Mesenchymal stem cell (in vitro differentiated cells and primary cell): ENCODE measurements around the gene RYR1.
"Not testable (repeated sequence)": the region's sequence is repeated elsewhere in the genome, so short reads cannot be mapped to it uniquely, and the experiment has no call there.

Experiments used
- DNase-seq: peaks from one replicate; pipeline ENCODE4 v3.0.0-alpha.2; 2013
- H2AFZ ChIP-seq: one replicate; pipeline ENCODE4 v1.6.1; 2013; ENCODE audit warnings: low read depth, mild to moderate bottlenecking, control low read depth, inconsistent platforms, low read length, moderate library complexity
- H2AK5ac ChIP-seq: 2 replicates; pipeline ENCODE4 v1.6.1; 2013; ENCODE audit warnings: low read length, moderate library complexity, mild to moderate bottlenecking, inconsistent platforms; ENCODE audit not compliant: severe bottlenecking
- H2BK120ac ChIP-seq: one replicate; pipeline ENCODE4 v1.6.1; 2013; ENCODE audit warnings: low read depth, mild to moderate bottlenecking, inconsistent platforms, low read length, moderate library complexity
- H2BK12ac ChIP-seq, 2 experiments: one replicate each; pipeline ENCODE4 v1.6.1; 2013; ENCODE audit warnings: inconsistent platforms in 2 of 2, low read length in 2 of 2, mild to moderate bottlenecking in 2 of 2, moderate library complexity in 2 of 2, control low read depth in 1 of 2
- H2BK15ac ChIP-seq: one replicate; pipeline ENCODE4 v1.6.1; 2013; ENCODE audit warnings: mild to moderate bottlenecking, low read depth, inconsistent platforms; ENCODE audit not compliant: poor library complexity, severe bottlenecking
- H2BK5ac ChIP-seq: 2 replicates; pipeline ENCODE4 v1.6.1; 2013; ENCODE audit warnings: low read depth, mild to moderate bottlenecking, low read length, control low read depth, inconsistent platforms; ENCODE audit not compliant: poor library complexity, severe bottlenecking
- H3K14ac ChIP-seq, 2 experiments: one replicate each; pipeline ENCODE4 v1.6.1; 2013; ENCODE audit warnings: inconsistent platforms in 2 of 2, low read length in 2 of 2, control low read depth in 1 of 2, mild to moderate bottlenecking in 1 of 2, moderate library complexity in 1 of 2
- H3K18ac ChIP-seq, 2 experiments: one replicate each; pipeline ENCODE4 v1.6.1; 2013; ENCODE audit warnings: inconsistent platforms in 2 of 2, low read length in 2 of 2, control low read depth in 1 of 2, low read depth in 1 of 2, mild to moderate bottlenecking in 1 of 2
- H3K23ac ChIP-seq, 2 experiments: one replicate each; pipeline ENCODE4 v1.6.1; 2013; ENCODE audit warnings: inconsistent platforms in 2 of 2, low read length in 2 of 2, mild to moderate bottlenecking in 2 of 2, moderate library complexity in 2 of 2, control low read depth in 1 of 2
- H3K27ac ChIP-seq: 2 replicates; pipeline ENCODE4 v1.5.1; 2013; ENCODE audit warnings: mild to moderate bottlenecking, moderate library complexity, low read length, control low read depth, inconsistent platforms; ENCODE audit not compliant: poor library complexity, severe bottlenecking
- H3K27me3 ChIP-seq, 2 experiments: 2 replicates each; pipeline versions ENCODE4 v1.6.1 to v1.7.0; 2013; ENCODE audit warnings: low read length in 2 of 2, mild to moderate bottlenecking in 2 of 2, moderate library complexity in 2 of 2, control low read depth in 1 of 2, inconsistent platforms in 1 of 2; ENCODE audit not compliant: control insufficient read depth in 1 of 2, insufficient read depth in 1 of 2
- H3K36me3 ChIP-seq, 2 experiments: 2 replicates each; pipeline versions ENCODE4 v1.6.1 to v1.7.0; 2013; ENCODE audit warnings: low read length in 2 of 2, control low read depth in 1 of 2, inconsistent platforms in 1 of 2, low read depth in 1 of 2, mild to moderate bottlenecking in 1 of 2; ENCODE audit not compliant: insufficient read depth in 2 of 2, control insufficient read depth in 1 of 2
- H3K4ac ChIP-seq, 2 experiments: one replicate each; pipeline ENCODE4 v1.6.1; 2013; ENCODE audit warnings: inconsistent platforms in 2 of 2, low read length in 2 of 2, mild to moderate bottlenecking in 2 of 2, moderate library complexity in 2 of 2, control low read depth in 1 of 2, low read depth in 1 of 2
- H3K4me1 ChIP-seq: 2 replicates; pipeline ENCODE4 v1.6.1; 2013; ENCODE audit warnings: low read depth, low read length, control low read depth; ENCODE audit not compliant: control insufficient read depth, insufficient read depth
- H3K4me2 ChIP-seq: 2 replicates; pipeline ENCODE4 v1.6.1; 2013; ENCODE audit warnings: low read length, mild to moderate bottlenecking, inconsistent platforms; ENCODE audit not compliant: poor library complexity, severe bottlenecking
- H3K4me3 ChIP-seq, 2 experiments: 2 replicates each; pipeline versions ENCODE4 v1.5.1 to v1.7.0; 2013; ENCODE audit warnings: low read length in 2 of 2, mild to moderate bottlenecking in 2 of 2, control low read depth in 1 of 2, low read depth in 1 of 2; ENCODE audit not compliant: insufficient read depth in 1 of 2
- H3K79me1 ChIP-seq: replicated peaks from 2 replicates; pipeline ENCODE4 v1.6.1; 2013; ENCODE audit warnings: mild to moderate bottlenecking, control low read depth, low read length, inconsistent platforms; ENCODE audit not compliant: poor library complexity, severe bottlenecking
- H3K9ac ChIP-seq: 2 replicates; pipeline ENCODE4 v1.7.0; 2013; ENCODE audit warnings: mild to moderate bottlenecking, low read length, moderate library complexity
- H3K9me3 ChIP-seq: 2 replicates; pipeline ENCODE4 v1.7.0; 2013; ENCODE audit warnings: mild to moderate bottlenecking, low read length; ENCODE audit not compliant: control insufficient read depth
- H4K8ac ChIP-seq: one replicate; pipeline ENCODE4 v1.6.1; 2013; ENCODE audit warnings: inconsistent platforms, mild to moderate bottlenecking, low read length, moderate library complexity
- H4K91ac ChIP-seq: one replicate; pipeline ENCODE4 v1.6.1; 2013; ENCODE audit warnings: mild to moderate bottlenecking, low read length, inconsistent platforms
- WGBS: methylation state at CpG from one replicate; pipeline ENCODE4 v1.1.7; 2013; ENCODE audit warnings: mixed read lengths; 5-methylcytosine and 5-hydroxymethylcytosine counted together

RYR1 gene

GRCh38 chr19:38556521-38557174 is 123.2 kb downstream of the RYR1 start:
- Histone ChIP-seq H2AK5ac (no peak overlapping the region), H4K91ac (no peak overlapping the region), H3K27me3 (peaks cover 0 to 10% of the 10 kb centered on the region in 2 experiments), H4K8ac (no peak overlapping the region), H3K14ac (no peak overlapping the region), H3K23ac (no peak overlapping the region), H3K9me3 (no peaks in the 10 kb centered on the region), H3K9ac (no peak overlapping the region), H2BK5ac (no peak overlapping the region), H3K79me1 (no peaks in the 10 kb centered on the region), H3K4me3 (no peak overlapping the region), H3K27ac (no peak overlapping the region), H2BK12ac (no peak overlapping the region), H2BK120ac (no peak overlapping the region), H3K4me2 (no peak overlapping the region), H3K36me3 (no peaks in the 10 kb centered on the region), H2AFZ (no peak overlapping the region), H3K18ac (no peak overlapping the region), H3K4ac (no peak overlapping the region), H2BK15ac (no peak overlapping the region), H3K4me1 (peaks cover 3% of the 10 kb centered on the region)
- WGBS, result 73% methylated on average over 7 of the region's 7 CpGs
- no peak for DNase-seq

- no peak overlapping the region for H3K4ac ChIP-seq
- H2BK120ac ChIP-seq, result no peak overlapping the region
- H3K14ac ChIP-seq, result no peak overlapping the region
- H3K9ac ChIP-seq, result no peak overlapping the region
- H3K4me1 ChIP-seq, result peaks cover 3% of the 10 kb centered on the region
- H3K79me1 ChIP-seq, result no peaks in the 10 kb centered on the region
- H3K23ac ChIP-seq, result no peak overlapping the region
- H3K27ac ChIP-seq, result no peak overlapping the region
- no peaks in the 10 kb centered on the region for H3K9me3 ChIP-seq
- H3K18ac ChIP-seq, result no peak overlapping the region
- WGBS, result 81% methylated on average over 9 of the region's 12 CpGs
- H4K8ac ChIP-seq, result no peak overlapping the region
- H2AFZ ChIP-seq, result no peak overlapping the region
- no peak overlapping the region for H2BK5ac ChIP-seq
- H4K91ac ChIP-seq, result no peak overlapping the region
- DNase-seq, result no peak
- no peak overlapping the region for H3K4me2 ChIP-seq
- no peak overlapping the region for H2BK15ac ChIP-seq
- no peak overlapping the region for H2BK12ac ChIP-seq
- H3K36me3 ChIP-seq, result no peaks in the 10 kb centered on the region
- H2AK5ac ChIP-seq, result no peak overlapping the region
- H3K27me3 ChIP-seq, result peaks cover 0 to 14% of the 10 kb centered on the region in 2 experiments
- H3K4me3 ChIP-seq, result no peak overlapping the region
These were observed 123.8 kb downstream of the RYR1 start for GRCh38 chr19:38557205-38557799.

DNA sequence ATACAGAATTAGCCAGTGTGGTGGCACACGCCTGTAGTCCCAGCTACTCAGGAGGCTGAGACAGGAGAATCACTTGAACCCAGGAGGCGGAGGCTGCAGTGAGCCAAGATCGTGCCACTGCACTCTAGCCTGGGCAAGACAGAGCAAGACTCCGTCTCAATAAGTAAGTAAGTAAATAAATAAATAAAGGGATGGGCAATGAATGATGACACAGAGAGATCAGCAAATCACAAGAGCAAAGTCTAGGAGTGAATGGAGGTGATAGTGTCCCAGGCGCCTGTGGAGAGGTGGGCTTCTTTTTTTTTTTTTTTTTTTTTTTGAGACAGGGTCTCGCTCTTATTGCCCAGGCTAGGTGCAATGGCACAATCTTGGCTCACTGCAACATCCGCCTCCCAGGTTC is 125.4 kb downstream of the RYR1 start:
- not testable (repeated sequence) for H3K9me3 ChIP-seq, H2BK120ac ChIP-seq, H2BK5ac ChIP-seq, H2BK12ac ChIP-seq, H4K8ac ChIP-seq, H3K23ac ChIP-seq, H3K4me1 ChIP-seq, H3K27ac ChIP-seq, H3K18ac ChIP-seq, H3K4me2 ChIP-seq, DNase-seq, H3K4ac ChIP-seq, H4K91ac ChIP-seq, H3K79me1 ChIP-seq, H2BK15ac ChIP-seq, H2AFZ ChIP-seq, H3K14ac ChIP-seq, H3K9ac ChIP-seq, H2AK5ac ChIP-seq, H3K4me3 ChIP-seq, H3K36me3 ChIP-seq
- WGBS, result 93% methylated on average over 6 of the region's 7 CpGs
- H3K27me3 ChIP-seq, result peaks cover 0 to 30% of the 10 kb centered on the region in 2 experiments

GRCh38 chr19:38559428-38560401 is 126.2 kb downstream of the RYR1 start:
- Histone ChIP-seq H3K14ac (no peak overlapping the region), H2BK5ac (no peak overlapping the region), H3K4me3 (no peak overlapping the region), H3K23ac (no peak overlapping the region), H3K4me1 (peaks cover 3% of the 10 kb centered on the region), H3K36me3 (no peaks in the 10 kb centered on the region), H3K9me3 (no peaks in the 10 kb centered on the region), H3K27me3 (peaks cover 0 to 38% of the 10 kb centered on the region in 2 experiments), H2BK120ac (no peak overlapping the region), H3K27ac (no peak overlapping the region), H3K4me2 (no peak overlapping the region), H2BK12ac (no peak overlapping the region), H2BK15ac (no peak overlapping the region), H3K4ac (no peak overlapping the region), H2AK5ac (no peak overlapping the region), H4K8ac (no peak overlapping the region), H3K79me1 (no peaks in the 10 kb centered on the region), H4K91ac (no peak overlapping the region), H2AFZ (no peak overlapping the region), H3K18ac (no peak overlapping the region), H3K9ac (no peak overlapping the region)
- 83% methylated on average over 13 of the region's 13 CpGs for WGBS
- DNase-seq, result no peak
